Measurements from ENCODE around the gene WWTR1. TPM values are rescaled to one million over a fixed set of nuclear protein-coding genes. Genes with fewer than 3 reads are reported as not detected.
A peak's percentile ranks its signal among the peaks of the same experiment; 100 is the strongest.

Gene WWTR1
- total RNA-seq, 4 donors from 2014 or later = 11.3 to 30.7 (median 17.6) TPM

DNA sequence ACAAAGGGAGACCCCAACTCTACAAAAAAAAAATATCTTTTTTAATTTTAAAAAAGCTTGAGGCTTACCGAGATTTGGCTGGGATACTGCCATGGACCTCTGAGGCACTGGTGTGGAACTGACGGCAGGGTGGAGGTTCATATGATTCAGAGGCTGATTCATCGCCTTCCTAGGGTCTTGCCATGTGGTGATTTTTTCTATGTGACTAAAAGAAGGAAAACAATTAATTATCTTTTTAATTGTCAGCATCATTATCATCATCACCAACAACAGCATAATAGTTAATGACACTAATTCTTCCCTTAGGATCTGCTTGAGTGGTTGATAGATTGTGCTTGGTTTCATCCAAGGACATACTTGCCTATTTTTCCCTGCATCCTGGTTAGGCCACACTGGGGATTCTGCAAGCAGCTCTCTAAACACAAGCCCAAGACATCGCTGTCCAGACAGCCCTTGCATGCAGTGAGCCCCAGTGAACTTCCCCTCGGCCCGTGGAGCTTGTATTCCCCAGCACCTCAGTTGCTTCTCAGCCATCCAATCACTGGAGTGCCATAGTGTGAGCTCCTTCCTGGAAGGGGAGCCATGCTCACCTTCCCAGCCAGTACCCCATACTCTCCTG lies 84.9 kb downstream of the WWTR1 start:
- DNase-seq (no peak), ATAC-seq (no peak)
- intact Hi-C loops (cut with DNase I; ENCODE audit: low total_unique reads) = no loop called here
- Histone ChIP-seq H3K27ac (peak overlapping the region in 3 of 4 donors; percentile 21 to 68 (median 27)), H3K27me3 (no peaks in the 10 kb centered on the region), H3K36me3 (no peaks in the 10 kb centered on the region), H3K4me3 (no peak overlapping the region), H3K9me3 (no peaks in the 10 kb centered on the region), H3K4me1 (peaks cover 58 to 69% of the 10 kb centered on the region in 2 donors)
- TF ChIP-seq POLR2A (IDR thresholded peaks at IDR 0.05) = no peak
- TF ChIP-seq, protein P1, sequence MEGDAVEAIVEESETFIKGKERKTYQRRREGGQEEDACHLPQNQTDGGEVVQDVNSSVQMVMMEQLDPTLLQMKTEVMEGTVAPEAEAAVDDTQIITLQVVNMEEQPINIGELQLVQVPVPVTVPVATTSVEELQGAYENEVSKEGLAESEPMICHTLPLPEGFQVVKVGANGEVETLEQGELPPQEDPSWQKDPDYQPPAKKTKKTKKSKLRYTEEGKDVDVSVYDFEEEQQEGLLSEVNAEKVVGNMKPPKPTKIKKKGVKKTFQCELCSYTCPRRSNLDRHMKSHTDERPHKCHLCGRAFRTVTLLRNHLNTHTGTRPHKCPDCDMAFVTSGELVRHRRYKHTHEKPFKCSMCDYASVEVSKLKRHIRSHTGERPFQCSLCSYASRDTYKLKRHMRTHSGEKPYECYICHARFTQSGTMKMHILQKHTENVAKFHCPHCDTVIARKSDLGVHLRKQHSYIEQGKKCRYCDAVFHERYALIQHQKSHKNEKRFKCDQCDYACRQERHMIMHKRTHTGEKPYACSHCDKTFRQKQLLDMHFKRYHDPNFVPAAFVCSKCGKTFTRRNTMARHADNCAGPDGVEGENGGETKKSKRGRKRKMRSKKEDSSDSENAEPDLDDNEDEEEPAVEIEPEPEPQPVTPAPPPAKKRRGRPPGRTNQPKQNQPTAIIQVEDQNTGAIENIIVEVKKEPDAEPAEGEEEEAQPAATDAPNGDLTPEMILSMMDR (IDR thresholded peaks at IDR 0.05 in 4 of 5, conservative IDR thresholded peaks at IDR 0.05 in 1 of 5) = no peak
- in situ Hi-C loops (cut with MboI; ENCODE audit: low sequenced_read_pairs in 4 of 4) = no loop called here

DNA sequence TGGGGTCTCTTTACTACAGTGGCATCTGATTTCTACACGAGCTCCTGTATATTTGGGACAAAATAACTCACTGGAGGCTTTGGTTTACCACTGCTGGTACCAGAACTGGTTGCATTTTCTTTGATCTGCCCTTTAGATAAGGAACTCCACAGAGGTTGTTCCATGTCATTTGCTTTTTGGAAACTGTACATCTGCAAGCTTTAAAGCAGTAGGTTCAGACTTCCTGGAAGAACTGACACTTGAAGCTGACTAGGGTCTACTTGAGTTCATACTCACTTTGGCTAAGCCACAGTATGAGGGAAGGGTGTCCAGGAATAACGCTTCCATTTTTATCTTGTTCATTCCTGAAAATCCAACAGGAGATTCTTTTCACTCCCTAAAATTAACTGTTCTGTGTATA lies 86.4 kb downstream of the WWTR1 start:
- no peak overlapping the region for H3K27ac ChIP-seq
- DNase-seq = no peak
- TF ChIP-seq, protein P1 (IDR thresholded peaks at IDR 0.05 in 4 of 5, conservative IDR thresholded peaks at IDR 0.05 in 1 of 5) = no peak
- TF ChIP-seq POLR2A (IDR thresholded peaks at IDR 0.05) = no peak
- no peaks in the 10 kb centered on the region for H3K27me3 ChIP-seq
- H3K4me3 ChIP-seq = no peak overlapping the region
- intact Hi-C loops (cut with DNase I; ENCODE audit: low total_unique reads) = no loop called here
- ATAC-seq = no peak
- no peaks in the 10 kb centered on the region for H3K9me3 ChIP-seq
- peaks cover 56 to 57% of the 10 kb centered on the region in 2 donors for H3K4me1 ChIP-seq
- no peaks in the 10 kb centered on the region for H3K36me3 ChIP-seq
- in situ Hi-C loops (cut with MboI; ENCODE audit: low sequenced_read_pairs in 4 of 4) = no loop called here

DNA sequence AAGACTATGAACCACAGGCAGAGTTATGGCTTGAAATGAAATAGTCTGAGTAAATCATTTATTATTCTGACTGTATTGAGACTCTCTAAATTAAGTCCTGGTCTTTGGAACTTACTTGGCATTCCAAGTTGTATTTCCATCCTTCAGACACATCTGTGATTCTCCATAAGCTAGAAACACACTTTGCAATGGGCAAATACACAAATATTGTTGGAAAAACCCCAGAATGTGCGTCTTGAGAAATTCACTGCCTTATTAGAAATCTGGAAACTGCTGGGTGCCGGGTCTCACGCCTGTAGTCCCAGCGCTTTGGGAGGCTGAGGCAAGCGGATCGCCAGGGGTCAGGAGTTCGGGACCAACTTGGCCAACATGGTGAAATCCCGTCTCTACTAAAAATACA lies 87.8 kb downstream of the WWTR1 start:
- no peaks in the 10 kb centered on the region for H3K27me3 ChIP-seq

DNA sequence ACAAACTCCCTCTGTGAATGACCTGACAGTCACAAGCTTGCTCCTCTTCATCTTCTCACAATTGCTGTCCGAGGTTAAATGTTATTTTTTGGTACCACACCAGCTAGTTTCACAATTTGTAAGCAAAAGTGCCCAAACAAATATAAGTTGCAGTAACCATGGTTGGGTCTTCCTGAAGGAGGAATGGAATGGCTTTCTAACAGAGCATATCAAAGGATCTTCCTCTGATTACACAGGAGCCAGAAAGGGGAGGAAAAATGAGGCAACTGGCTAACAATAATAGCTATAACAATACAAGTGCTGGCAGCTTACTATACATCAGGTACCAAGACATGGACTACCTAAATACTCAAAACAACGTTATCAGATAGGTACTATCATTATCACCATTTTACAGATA lies 90.4 kb downstream of the WWTR1 start:
- Histone ChIP-seq H3K4me3 (no peak overlapping the region), H3K36me3 (no peaks in the 10 kb centered on the region), H3K4me1 (peaks cover 26 to 39% of the 10 kb centered on the region in 2 donors), H3K9me3 (no peaks in the 10 kb centered on the region), H3K27me3 (no peaks in the 10 kb centered on the region), H3K27ac (no peak overlapping the region)
- ATAC-seq = no peak
- in situ Hi-C loops (cut with MboI; ENCODE audit: low sequenced_read_pairs in 4 of 4) = no loop called here
- DNase-seq = no peak
- intact Hi-C loops (cut with DNase I; ENCODE audit: low total_unique reads) = no loop called here
- TF ChIP-seq POLR2A (IDR thresholded peaks at IDR 0.05) = no peak
- TF ChIP-seq, protein P1 (IDR thresholded peaks at IDR 0.05 in 4 of 5, conservative IDR thresholded peaks at IDR 0.05 in 1 of 5) = no peak

More for the DNA sequence above, 87.8 kb downstream of the WWTR1 start:
- no peaks in the 10 kb centered on the region for H3K9me3 ChIP-seq
- intact Hi-C loops (cut with DNase I; ENCODE audit: low total_unique reads) = no loop called here
- no peak for DNase-seq
- ATAC-seq = no peak
- H3K27ac ChIP-seq = no peak overlapping the region
- TF ChIP-seq POLR2A (IDR thresholded peaks at IDR 0.05) = no peak
- TF ChIP-seq, protein P1 (IDR thresholded peaks at IDR 0.05 in 4 of 5, conservative IDR thresholded peaks at IDR 0.05 in 1 of 5) = no peak
- H3K4me1 ChIP-seq = peaks cover 44 to 46% of the 10 kb centered on the region in 2 donors
- in situ Hi-C loops (cut with MboI; ENCODE audit: low sequenced_read_pairs in 4 of 4) = no loop called here
- no peaks in the 10 kb centered on the region for H3K36me3 ChIP-seq
- no peak overlapping the region for H3K4me3 ChIP-seq
